NCI-H2081 (cell line): ENCODE measurements around the gene BCL2L13.
A peak's percentile ranks its signal among the peaks of the same experiment; 100 is the strongest.
"Not testable (repeated sequence)": the region's sequence is repeated elsewhere in the genome, so short reads cannot be mapped to it uniquely, and the experiment has no call there.

Experiments used
- DNase-seq, 2 experiments: peaks; one replicate each; lab custom pipeline; 2025; lab: John Stamatoyannopoulos, UW

BCL2L13 gene

DNA sequence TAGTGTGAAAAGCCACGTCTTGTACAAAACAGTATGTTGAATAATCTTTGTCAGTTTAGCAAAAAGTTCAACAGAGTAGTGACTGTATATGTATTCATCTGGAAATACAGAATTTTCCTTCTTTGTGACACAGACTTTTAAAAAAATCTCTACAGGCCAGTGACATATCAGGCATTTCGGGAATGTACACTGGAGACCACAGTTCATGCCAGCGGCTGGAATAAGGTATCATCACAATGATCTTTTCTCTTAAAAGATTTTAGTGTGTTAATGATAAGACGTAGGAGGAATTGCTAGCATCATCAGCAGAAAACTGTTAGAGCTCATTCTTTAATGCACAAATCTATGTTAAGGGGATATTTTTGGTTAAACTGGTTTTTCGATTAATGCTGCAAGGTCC is 57.4 kb downstream of the BCL2L13 start:
- no peak for DNase-seq

DNA sequence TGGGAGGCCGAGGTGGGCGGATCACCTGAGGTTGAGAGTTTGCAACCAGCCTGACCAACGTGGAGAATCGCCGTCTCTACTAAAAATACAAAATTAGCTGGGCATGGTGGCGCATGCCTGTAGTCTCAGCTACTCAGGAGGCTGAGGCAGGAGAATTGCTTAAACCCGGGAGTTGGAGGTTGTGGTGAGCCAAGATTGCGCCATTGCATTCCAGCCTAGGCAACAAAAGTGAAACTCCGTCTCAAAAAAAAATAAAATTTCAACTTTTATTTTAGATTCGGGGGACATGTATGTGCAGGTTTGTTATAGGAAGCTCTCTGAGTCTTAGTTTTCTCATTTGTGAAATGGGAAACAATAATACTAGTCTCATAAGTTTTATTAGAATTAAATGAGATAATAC is 58.6 kb downstream of the BCL2L13 start:
- not testable (repeated sequence) for DNase-seq

DNA sequence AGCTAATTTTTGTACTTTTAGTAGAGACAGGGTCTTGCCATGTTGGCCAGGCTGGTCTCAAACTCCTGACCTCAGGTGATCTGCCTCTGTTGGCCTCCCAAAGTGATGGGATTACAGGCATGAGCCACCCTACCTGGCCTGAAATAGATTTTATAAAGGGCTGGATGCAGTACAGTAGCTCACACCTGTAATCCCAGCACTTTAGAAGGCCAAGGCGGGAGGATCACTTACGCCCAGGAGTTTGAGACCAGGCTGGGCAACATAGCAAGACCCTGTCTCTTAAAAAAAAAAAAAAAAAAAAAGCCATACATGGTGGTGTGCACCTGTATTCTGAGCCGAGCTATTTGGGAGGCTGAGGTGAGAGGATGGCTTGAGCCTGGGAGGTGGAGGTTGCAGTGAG is 59.7 kb downstream of the BCL2L13 start:
- not testable (repeated sequence) for DNase-seq

DNA sequence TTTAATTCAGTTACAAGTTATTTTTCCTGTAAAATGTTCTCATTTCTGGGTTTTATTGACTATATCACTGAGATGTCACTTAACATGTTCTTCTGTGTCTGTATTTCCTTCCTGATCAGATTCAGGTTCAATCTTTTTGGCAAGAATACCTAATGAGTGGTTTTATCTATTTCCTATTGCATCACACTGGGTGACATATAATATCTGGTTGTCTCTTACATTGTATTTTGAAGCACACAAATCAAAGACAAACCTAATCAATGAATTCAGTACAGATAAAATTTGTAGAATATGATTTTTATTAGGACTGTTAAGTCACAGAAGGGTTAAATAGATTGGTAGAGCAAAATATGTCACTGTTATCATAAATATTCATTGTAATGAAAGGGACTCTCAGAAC is 60.4 kb downstream of the BCL2L13 start:
- DNase-seq = no peak

DNA sequence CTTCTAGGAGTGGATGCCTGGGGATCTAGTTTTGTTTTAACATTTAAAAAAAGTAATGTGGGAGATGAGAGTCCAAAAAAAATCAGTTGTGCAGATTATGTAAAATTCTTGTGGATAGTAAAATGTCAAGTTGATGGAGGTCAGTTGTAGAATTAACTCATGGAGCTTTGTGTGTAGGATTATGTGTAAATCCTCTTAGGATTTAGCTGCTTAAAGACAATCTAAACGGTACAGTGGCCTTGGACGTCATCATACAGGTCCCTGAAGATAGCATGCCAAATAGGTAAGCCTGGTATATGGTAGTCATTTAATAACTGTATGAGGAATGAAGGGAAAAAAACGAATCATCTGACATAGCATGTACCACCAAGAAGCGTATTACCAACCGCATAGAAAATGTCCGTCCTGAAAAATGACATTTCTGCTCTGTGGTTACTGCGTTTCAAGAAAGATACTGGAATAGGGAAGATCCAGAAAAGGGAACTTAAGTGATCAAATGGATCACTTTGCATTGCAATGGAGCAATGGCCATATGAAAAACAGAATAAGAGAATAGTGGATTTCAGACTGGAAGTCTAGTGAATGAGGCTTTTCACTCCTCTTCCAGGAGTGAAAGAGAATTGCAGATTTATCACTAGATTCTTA is 61.3 kb downstream of the BCL2L13 start:
- no peak for DNase-seq

DNA sequence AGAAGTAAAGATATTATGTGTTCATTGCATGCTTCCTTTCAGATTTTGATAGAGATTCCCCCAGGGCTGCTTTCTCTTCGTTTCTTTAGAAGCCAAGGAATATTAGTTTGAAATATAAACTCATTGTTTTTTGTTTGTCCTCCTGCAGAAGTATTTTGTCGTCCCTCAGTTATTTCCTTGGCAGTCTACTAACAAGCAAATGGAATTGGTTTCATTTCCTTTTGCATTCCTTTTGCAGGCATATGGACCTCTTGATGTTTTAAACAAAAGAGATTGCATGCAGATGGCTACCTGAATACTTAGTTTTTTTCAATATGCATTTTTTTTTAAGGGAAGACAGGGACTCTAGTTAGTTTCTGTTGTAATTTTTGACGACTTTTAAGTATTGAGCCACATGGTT is 62.2 kb downstream of the BCL2L13 start:
- no peak for DNase-seq

DNA sequence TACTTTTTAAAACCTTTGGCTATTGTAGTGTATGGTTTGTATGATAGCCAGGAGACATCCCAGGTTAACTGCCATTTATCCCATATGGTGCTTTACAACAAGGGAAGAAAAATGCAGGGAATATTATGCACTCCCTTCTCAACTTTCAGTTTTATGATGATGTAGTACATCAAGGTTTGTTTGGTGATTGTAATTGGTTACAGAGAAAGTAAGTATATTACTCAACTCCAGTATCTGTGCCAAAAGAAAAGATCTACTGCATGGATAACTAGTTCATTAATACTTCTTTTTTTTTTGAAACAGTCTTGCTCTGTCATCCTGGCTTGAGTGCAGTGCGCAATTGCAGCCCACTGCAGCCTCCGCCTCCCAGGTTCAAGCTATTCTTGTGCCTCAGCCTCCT is 65.3 kb downstream of the BCL2L13 start:
- DNase-seq = no peak

DNA sequence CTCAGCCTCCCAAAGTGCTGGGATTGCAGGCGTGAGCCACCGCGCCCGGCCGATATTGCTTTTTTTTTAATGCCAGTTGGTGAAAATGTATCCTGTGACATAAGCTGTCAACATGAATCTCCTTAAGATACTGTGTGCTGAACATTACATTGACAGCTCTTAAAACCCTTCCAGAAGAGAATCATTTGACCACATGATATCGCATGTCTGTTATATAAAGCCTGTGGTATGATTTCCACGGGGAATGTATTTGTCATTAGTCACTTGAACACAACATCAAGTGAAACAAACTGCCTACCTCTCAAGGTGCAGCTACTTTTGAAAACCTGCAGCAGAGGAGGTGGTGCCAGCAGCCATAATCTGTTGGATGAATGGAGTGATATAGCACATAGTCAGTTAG is 67.0 kb downstream of the BCL2L13 start:
- DNase-seq = no peak

DNA sequence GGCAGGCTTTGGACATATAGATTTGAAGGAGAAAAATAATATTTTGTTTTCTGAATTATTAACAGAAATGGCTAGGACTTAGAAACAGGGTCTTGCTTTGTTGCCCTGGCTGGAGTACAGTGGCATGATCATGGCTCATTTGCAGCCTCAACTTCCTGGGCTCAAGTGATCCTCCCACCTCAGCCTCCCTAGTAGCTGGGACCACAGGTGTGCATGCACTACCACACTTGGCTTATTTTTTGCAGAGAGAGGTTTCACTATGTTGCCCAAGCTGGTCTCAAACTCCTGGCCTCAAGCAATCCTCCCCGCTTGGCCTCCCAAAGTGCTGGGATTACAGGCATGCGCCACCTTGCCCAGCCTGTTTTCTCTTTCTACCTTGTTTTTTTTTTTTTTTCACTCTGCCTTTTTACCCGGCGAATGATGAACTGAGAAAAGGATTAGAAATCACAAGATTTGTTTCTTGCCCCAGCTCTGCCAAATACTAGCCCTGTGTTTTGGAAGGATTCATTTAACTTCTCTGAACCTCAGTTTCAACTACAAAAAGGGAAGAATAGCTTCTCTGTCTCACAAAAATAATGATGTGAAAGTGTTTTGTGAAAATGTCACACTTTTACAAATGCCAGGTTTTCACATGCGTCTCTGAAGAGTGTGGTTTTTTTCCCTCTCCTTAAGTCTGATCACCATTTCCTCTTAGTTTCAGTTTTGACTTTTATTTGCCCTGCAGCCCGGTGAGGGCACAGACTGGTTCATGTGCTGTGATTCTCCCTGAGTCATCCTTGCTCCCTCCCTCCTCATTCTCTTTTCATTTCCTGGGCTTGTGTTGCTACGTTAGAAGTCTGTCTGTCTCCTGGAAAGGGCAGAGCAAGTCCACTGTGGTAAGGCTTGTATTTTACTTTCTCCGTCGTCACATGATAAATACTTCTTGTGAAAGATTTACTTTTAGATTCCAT is 67.7 kb downstream of the BCL2L13 start:
- DNase-seq = no peak

DNA sequence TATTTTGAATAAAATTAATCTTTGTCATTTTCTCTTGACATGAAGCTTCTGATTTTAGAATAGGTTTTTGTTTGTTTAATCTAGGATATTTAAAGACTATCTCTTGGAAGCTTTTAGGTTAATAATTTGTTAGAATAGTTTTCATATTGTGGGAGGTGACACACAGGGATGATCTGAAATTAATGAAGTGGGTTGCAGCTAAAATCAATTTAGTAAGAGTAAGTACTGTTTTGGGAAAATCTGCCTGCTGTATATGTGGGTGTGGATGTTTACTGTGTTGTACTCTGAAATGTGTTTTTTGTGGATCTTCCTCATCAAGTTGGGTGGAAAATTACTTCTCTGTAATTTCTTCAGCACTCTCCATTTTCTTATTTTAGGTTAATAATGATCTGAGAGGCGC is 68.4 kb downstream of the BCL2L13 start:
- DNase-seq = no peak

DNA sequence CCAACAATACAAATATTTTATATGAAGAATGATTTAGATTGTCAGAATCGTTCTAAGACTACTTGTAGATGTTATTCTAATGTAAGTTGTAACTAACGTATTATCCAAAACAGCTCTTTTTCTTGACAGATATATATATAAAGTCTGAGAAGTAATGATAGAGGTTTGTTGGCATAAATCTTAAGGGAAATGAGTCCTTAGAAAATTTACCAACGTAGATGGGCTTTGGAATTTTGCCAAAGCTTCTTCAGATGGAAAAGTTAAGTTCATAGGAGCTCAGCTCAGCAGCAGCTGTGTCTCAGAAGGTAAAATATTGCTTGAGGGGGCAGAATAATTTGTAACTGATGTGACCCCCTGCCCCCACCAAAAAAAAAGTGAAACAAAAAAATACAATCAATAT is 69.0 kb downstream of the BCL2L13 start:
- DNase-seq = no peak

DNA sequence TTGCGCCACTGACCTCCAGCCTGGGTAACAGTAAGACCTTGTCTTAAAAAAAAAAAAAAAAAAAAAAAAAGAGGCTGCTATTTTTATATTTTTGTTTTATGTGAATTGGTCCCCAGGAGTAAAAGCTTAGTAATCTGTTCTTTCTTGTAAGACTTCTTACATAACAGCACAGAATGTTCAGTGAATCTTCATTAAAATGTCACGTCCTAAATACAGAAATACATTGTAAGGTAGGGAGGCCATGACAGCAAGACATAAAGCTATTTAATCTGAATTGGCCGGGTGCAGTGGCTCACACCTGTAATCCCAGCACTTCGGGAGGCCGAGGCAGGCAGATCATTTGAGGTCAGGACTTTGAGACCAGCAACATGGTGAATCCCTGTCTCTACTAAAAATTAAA is 71.5 kb downstream of the BCL2L13 start:
- no peak for DNase-seq

DNA sequence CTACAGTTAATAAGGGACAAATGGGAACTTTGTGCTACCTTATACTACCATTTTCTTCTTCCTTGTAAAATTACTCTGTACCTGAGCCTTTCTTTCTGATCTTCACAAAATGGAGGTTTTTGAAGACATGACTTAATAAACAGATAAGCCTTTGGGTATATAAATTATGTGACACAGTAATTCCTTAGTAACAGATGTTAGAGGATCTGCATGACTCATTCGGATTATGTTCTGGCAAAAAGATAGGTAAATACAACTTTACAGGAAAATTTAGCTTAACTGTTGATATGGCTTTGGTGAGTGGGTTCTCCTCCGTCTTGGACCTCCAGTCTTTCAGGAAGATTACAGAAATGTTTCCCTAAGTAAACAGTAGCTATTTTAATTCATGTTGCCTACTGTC is 73.9 kb downstream of the BCL2L13 start:
- DNase-seq = no peak

DNA sequence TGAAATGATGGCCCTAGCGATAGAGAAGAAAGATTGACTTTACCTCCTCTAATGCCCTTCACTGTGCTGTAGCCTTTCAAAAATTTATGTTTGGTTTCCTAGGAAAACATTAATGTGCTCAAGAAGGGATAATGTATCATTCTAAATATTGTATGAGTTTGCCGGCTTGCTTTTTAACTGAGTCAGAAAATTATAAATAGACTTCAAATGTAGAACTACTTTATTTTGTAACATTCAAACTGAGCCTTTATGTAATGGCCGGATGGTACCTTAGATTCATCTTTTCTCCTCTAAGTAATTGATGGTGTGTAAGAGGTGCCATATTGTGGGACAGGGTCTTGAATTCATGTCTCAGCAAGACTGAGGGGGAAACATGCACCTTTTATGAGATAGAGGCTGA is 78.0 kb downstream of the BCL2L13 start:
- DNase-seq = no peak

DNA sequence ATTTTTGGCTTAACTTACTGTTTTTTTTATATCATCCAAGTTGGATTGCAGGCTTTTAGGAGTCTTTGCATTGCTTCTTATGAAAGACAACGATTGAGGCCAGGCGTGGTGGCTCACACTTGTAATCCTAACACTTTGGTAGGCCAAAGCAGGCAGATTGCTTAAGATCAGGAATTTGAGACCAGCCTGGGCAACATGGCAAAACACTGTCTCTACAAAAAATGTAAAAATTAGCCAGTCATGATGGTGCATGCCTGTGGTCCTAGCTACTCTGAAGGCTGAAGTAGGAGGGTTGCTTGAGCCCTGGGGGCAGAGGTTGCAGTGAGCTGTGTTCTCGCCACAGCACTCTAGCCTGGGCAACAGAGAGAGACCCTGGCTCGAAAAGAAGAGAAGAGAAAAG is 79.2 kb downstream of the BCL2L13 start:
- DNase-seq = no peak

DNA sequence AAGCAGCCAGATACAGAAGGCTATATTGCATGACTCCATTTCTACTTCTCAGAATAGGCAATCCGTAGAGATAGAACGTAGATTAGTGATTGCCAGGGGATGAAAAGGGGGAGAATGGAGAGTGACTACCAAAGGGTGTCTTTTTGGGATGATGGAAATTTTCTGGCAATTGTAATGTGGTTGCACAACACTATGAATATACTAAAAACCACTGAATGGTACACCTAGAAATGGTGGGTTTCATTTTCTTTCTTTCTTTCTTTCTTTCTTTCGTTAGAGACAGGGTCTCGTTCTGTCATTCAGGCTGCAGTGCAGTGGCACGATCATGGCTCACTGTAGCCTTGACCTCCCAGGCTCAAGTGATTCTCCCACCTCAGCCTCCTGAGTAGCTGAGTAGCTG is 81.4 kb downstream of the BCL2L13 start:
- no peak for DNase-seq

DNA sequence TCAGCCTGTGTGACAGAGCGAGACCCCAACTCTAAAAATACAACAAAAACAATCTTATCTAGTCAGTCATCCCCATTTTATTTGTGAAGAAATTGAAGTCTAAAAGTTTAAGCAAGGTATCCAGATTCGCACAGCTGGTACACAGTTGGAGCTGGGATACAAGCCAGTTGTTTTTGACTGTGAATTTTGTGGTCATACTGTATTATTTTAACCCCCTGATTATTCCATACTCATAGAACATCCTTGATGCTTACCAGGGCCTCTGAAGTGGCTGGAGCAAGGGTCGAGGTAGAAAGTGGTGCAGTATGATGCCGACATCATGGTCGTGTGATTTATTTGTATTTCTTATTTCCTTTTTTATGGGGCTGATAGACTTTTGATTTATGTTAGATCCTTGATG is 85.7 kb downstream of the BCL2L13 start:
- DNase-seq = no peak

DNA sequence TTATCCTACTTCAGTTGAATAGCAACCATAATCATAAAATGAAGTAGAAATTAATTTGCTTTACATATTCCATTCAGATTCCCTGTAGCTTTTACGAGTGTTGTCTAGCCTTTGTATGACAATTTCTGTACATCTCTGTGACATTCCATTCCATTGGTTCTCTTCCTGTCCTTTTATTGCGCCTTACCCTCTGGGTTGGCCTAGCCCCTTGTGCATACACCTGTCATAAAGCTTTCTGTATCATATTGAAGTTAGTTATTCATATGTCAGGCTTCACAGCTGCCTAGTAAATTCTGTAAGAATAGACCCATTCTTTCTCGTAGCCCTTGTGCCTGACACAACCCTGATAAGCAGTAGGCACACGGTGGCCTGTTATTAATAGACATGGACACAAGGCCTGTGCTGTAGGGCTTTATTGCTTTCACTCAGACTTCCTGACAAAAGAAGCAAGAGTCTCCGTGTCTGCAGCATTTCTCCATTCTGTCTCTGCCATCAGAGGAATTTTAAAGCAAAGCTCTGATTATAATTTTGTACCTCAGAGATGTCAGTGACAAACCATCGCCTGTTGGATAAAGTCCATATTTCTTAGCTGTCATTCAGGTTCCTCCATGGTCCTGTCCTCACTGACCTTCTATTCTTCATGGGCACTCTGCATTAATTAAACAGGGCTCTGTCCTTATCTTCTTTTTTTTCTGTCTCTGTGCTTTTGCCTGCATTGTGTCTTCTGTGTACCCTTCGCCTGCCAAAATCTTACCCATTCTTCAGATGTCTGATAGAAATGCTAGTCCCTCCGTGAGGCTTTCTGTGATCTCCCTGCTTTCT is 86.3 kb downstream of the BCL2L13 start:
- no peak for DNase-seq

DNA sequence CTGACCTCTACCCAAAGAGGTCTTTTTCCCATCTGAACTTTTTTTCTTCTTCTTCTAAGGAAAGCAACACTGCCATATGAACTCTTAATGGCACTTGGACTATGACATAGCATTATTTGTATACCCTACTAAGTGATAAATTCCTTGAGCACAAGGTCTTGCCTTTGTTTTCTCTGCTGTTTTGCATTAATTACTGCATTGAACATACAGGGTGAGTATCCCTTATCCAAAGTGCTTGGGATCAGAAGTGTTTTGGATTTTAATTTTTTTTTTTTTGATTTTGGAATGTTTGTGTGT is 86.9 kb downstream of the BCL2L13 start:
- no peak for DNase-seq

DNA sequence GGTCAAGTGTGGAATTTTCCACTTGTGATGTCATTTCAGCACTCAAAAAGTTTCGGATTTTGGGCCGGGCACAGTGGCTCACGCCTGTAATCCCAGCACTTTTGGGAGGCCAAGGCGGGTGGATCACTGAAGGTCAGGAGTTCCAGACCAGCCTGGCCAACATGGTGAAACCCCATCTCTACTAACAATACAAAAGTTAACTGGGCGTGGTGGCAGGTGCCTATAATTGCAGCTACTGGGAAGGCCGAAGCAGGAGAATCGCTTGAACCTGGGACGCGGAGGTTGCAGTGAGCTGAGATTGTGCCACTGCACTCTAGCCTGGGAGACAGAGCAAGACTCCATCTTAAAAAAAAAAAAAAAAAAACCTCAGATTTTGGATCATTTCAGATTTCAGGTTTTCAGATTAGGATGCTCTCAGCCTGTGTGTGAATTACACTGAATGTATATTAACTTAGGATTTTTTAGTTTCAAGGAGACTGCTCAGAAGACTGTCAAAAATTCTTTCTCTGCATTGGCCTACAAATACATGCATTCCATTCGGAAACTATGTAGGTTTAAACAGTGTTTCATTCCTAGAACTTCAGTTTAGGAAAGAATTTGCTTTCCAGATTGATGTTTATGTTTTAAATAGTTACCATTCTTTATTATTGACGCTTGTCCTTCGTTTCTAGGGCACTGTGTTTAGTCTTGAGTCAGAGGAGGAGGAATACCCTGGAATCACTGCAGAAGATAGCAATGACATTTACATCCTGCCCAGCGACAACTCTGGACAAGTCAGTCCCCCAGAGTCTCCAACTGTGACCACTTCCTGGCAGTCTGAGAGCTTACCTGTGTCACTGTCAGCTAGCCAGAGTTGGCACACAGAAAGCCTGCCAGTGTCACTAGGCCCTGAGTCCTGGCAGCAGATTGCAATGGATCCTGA is 87.7 kb downstream of the BCL2L13 start:
- DNase-seq = peak in 1 of 2 experiments; percentile 9
